Activated CD4-positive, alpha-beta T cell treated with anti-CD3 and anti-CD28 coated beads, Interleukin-2, amount 50 U/mL, for 16 hours (primary cell): ENCODE results near the gene HOXC9.

Experiments
- DNase-seq: peaks from one replicate; pipeline ENCODE4 v3.0.0-alpha.2; 2020

The HOXC9 gene

GRCh38 chr12:54003625-54004024 is 3.7 kb downstream of the HOXC9 start:
- no peak for DNase-seq

- DNase-seq, result no peak
Measured at GRCh38 chr12:54004063-54004840, 4.3 kb downstream of the HOXC9 start.

- no peak for DNase-seq
Measured at GRCh38 chr12:54004841-54005530, 5.0 kb downstream of the HOXC9 start.

GRCh38 chr12:54005531-54005852 is 5.5 kb downstream of the HOXC9 start:
- no peak for DNase-seq

- peak; percentile 83 for DNase-seq
Measured at GRCh38 chr12:54005853-54006558, 6.0 kb downstream of the HOXC9 start.

- DNase-seq, result no peak
Measured at GRCh38 chr12:54006559-54007220, 6.7 kb downstream of the HOXC9 start.

GRCh38 chr12:54007538-54008259 is 7.7 kb downstream of the HOXC9 start:
- DNase-seq, result no peak

- no peak for DNase-seq
Measured at GRCh38 chr12:54008260-54008552, 8.2 kb downstream of the HOXC9 start.

- no peak for DNase-seq
Measured at GRCh38 chr12:54009171-54010052, 9.5 kb downstream of the HOXC9 start.

GRCh38 chr12:54010053-54010971 is 10.4 kb downstream of the HOXC9 start:
- DNase-seq, result no peak

GRCh38 chr12:54010972-54011664 is 11.2 kb downstream of the HOXC9 start:
- no peak for DNase-seq

- DNase-seq, result no peak
Measured at GRCh38 chr12:54011665-54012532, 11.9 kb downstream of the HOXC9 start.

- no peak for DNase-seq
Measured at GRCh38 chr12:54012631-54013409, 12.9 kb downstream of the HOXC9 start.

- DNase-seq, result no peak
Measured at GRCh38 chr12:54014377-54015017, 14.5 kb downstream of the HOXC9 start.

- no peak for DNase-seq
Measured at GRCh38 chr12:54015018-54015931, 15.3 kb downstream of the HOXC9 start.

GRCh38 chr12:54016051-54016450 is 16.1 kb downstream of the HOXC9 start:
- no peak for DNase-seq
